Measurements from ENCODE around the gene RYR3.

Gene RYR3

GRCh38 chr15:33278816-33279612 is 31.8 kb upstream of the RYR3 start:
- Histone ChIP-seq H3K27me3 (ENCODE audit: control insufficient read depth, low read length) (no peaks in the 10 kb centered on the region), H3K4me1 (ENCODE audit: control insufficient read depth, low read length) (peaks cover 4% of the 10 kb centered on the region), H3F3A (ENCODE audit: control insufficient read depth, insufficient read depth) (no peaks in the 10 kb centered on the region), H3K4me3 (ENCODE audit: low read length) (no peak overlapping the region), H3K79me2 (ENCODE audit: control insufficient read depth, low read length) (no peaks in the 10 kb centered on the region), H3K27ac (ENCODE audit: low read depth, low read length) (no peak overlapping the region), H3K9me2 (replicated peaks; ENCODE audit: control insufficient read depth, low read length) (no peaks in the 10 kb centered on the region), H3K36me3 (ENCODE audit: control insufficient read depth, low read length) (no peaks in the 10 kb centered on the region), H3K4me2 (ENCODE audit: low read length) (no peak overlapping the region), H3K9me3 (ENCODE audit: control insufficient read depth, insufficient read depth, low read length) (no peaks in the 10 kb centered on the region; the same call in 1 of the 2 replicates), H4K20me1 (ENCODE audit: control insufficient read depth, insufficient read depth, low read depth, low read length) (no peaks in the 10 kb centered on the region)
- TF ChIP-seq CTCF (IDR thresholded peaks at IDR 0.05; ENCODE audit: low read depth, low read length, poor library complexity, severe bottlenecking) (no peak), EZH2phosphoT487 (IDR thresholded peaks at IDR 0.05; ENCODE audit: borderline replicate concordance, low read length) (no peak)

GRCh38 chr15:33279613-33280205 is 31.1 kb upstream of the RYR3 start:
- peaks cover 4% of the 10 kb centered on the region for H3K4me1 ChIP-seq (ENCODE audit: control insufficient read depth, low read length)
- no peaks in the 10 kb centered on the region for H3K9me2 ChIP-seq (replicated peaks; ENCODE audit: control insufficient read depth, low read length)
- H3K79me2 ChIP-seq (ENCODE audit: control insufficient read depth, low read length) = no peaks in the 10 kb centered on the region
- H4K20me1 ChIP-seq (ENCODE audit: control insufficient read depth, insufficient read depth, low read depth, low read length) = no peaks in the 10 kb centered on the region
- H3K4me2 ChIP-seq (ENCODE audit: low read length) = no peak overlapping the region
- H3K4me3 ChIP-seq (ENCODE audit: low read length) = no peak overlapping the region
- no peak overlapping the region for H3K27ac ChIP-seq (ENCODE audit: low read depth, low read length)
- no peaks in the 10 kb centered on the region for H3K27me3 ChIP-seq (ENCODE audit: control insufficient read depth, low read length)
- H3F3A ChIP-seq (ENCODE audit: control insufficient read depth, insufficient read depth) = no peaks in the 10 kb centered on the region
- TF ChIP-seq CTCF (IDR thresholded peaks at IDR 0.05; ENCODE audit: low read depth, low read length, poor library complexity, severe bottlenecking) (no peak), EZH2phosphoT487 (IDR thresholded peaks at IDR 0.05; ENCODE audit: borderline replicate concordance, low read length) (no peak)
- H3K9me3 ChIP-seq (ENCODE audit: control insufficient read depth, insufficient read depth, low read length) = no peaks in the 10 kb centered on the region; the same call in 1 of the 2 replicates
- no peaks in the 10 kb centered on the region for H3K36me3 ChIP-seq (ENCODE audit: control insufficient read depth, low read length)

GRCh38 chr15:33282226-33283020 is 28.3 kb upstream of the RYR3 start:
- H3K9me2 ChIP-seq (replicated peaks; ENCODE audit: control insufficient read depth, low read length) = no peaks in the 10 kb centered on the region
- no peak overlapping the region for H3K27ac ChIP-seq (ENCODE audit: low read depth, low read length)
- no peaks in the 10 kb centered on the region for H3K36me3 ChIP-seq (ENCODE audit: control insufficient read depth, low read length)
- no peak for TF ChIP-seq CTCF (IDR thresholded peaks at IDR 0.05; ENCODE audit: low read depth, low read length, poor library complexity, severe bottlenecking)
- no peak for TF ChIP-seq EZH2phosphoT487 (IDR thresholded peaks at IDR 0.05; ENCODE audit: borderline replicate concordance, low read length)
- H3K9me3 ChIP-seq (ENCODE audit: control insufficient read depth, insufficient read depth, low read length) = no peaks in the 10 kb centered on the region
- H3K27me3 ChIP-seq (ENCODE audit: control insufficient read depth, low read length) = no peaks in the 10 kb centered on the region
- H3K79me2 ChIP-seq (ENCODE audit: control insufficient read depth, low read length) = no peaks in the 10 kb centered on the region
- H3F3A ChIP-seq (ENCODE audit: control insufficient read depth, insufficient read depth) = no peaks in the 10 kb centered on the region
- peaks cover 4% of the 10 kb centered on the region for H3K4me1 ChIP-seq (ENCODE audit: control insufficient read depth, low read length)
- H3K4me2 ChIP-seq (ENCODE audit: low read length) = no peak overlapping the region
- no peak overlapping the region for H3K4me3 ChIP-seq (ENCODE audit: low read length)
- no peaks in the 10 kb centered on the region for H4K20me1 ChIP-seq (ENCODE audit: control insufficient read depth, insufficient read depth, low read depth, low read length)

Data from DOHH2 (cell line).